Measurements from ENCODE around the gene GOLGA6L6. TPM values are rescaled to one million over a fixed set of nuclear protein-coding genes. Genes with fewer than 3 reads are reported as not detected.
A peak's percentile ranks its signal among the peaks of the same experiment; 100 is the strongest.
"Not testable (repeated sequence)": the region's sequence is repeated elsewhere in the genome, so short reads cannot be mapped to it uniquely, and the experiment has no call there.

The GOLGA6L6 gene, protein sequence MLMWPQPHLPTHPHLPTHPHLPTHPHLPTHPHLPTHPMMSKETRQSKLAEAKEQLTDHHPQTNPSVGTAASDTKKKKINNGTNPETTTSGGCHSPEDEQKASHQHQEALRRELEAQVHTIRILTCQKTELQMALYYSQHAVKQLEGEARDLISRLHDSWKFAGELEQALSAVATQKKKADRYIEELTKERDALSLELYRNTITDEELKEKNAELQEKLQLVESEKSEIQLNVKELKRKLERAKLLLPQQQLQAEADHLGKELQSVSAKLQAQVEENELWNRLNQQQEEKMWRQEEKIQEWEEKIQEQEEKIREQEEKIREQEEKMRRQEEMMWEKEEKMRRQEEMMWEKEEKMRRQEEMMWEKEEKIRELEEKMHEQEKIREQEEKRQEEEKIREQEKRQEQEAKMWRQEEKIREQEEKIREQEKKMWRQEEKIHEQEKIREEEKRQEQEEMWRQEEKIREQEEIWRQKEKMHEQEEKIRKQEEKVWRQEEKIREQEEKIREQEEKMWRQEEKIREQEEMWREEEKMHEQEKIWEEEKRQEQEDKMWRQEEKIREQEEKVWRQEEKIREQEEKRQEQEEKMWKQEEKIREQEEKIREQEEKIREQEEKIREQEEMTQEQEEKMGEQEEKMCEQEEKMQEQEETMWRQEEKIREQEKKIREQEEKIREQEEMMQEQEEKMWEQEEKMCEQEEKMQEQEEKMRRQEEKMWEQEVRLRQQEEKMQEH
- total RNA-seq, result not detected
- polyA plus RNA-seq, result not detected
- long read RNA-seq, donor 1, result 0 reads
- long read RNA-seq, donor 2, result 0 reads

DNA sequence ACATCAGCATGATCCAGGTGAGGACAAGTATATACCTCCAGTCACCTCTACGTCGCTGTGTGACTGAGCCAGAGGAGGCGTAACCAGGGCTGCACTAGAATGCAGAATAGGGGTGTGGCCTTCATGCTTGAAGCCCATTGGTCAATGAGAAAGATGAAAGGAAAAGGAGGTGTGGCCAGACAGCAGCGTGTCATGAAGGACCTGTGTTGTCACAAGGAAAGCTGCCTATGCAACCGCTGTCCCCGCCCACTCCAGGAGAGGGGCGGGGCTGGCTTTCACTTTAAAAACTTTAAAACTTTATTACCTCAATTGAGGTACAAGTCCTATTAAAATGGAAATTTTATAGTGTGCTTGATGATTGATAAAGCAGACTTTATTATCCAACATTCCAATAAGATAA, at the start of gene GOLGA6L6:
GOLGA6L6 (minus strand) TSS at position 101 of the 400 bp plus-strand sequence; CDS start at position 10, 91 bp downstream.
- H3K36me3 ChIP-seq (ENCODE audit: control insufficient read depth in 1 of 2, insufficient read depth in 2 of 2, low read length in 1 of 2); H3K27ac ChIP-seq (ENCODE audit: low read depth in 1 of 2, low read length in 2 of 2); H3K4me3 ChIP-seq (ENCODE audit: low read length in 2 of 2); H3K4me1 ChIP-seq (ENCODE audit: control insufficient read depth in 1 of 2, insufficient read depth in 2 of 2, low read length in 2 of 2); intact Hi-C loops (cut with DNase I); H3K27me3 ChIP-seq (ENCODE audit: control insufficient read depth in 1 of 2, insufficient read depth in 2 of 2, low read length in 1 of 2); ATAC-seq (ENCODE audit: low FRiP score); DNase-seq; H3K9me3 ChIP-seq (ENCODE audit: control insufficient read depth, low read length): not testable (repeated sequence)
- WGBS, 2 donors, result 83 to 88% methylated on average over 4 of the region's 7 CpGs

DNA sequence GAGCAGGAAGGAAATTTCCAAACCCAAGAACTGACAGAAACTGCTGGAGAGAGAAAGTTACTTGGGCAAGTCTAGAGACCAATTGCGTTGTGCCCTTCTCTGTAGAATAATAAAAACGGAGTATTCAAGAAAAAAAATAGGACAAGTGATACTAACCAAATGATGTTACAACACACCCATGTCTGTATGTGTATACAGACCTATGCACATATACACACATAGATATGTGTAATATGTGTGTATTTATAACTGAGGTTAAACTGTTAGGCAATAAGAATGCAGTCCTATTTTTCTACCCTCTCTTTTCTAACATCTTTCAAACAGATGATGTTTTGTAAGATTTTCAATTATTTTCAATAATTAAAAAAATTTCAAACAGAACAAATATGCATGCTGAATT, 48.5 kb upstream of the GOLGA6L6 start:
- DNase-seq; H3K4me3 ChIP-seq (ENCODE audit: low read length in 2 of 2); H3K27ac ChIP-seq (ENCODE audit: low read depth in 1 of 2, low read length in 2 of 2); H3K4me1 ChIP-seq (ENCODE audit: control insufficient read depth in 1 of 2, insufficient read depth in 2 of 2, low read length in 2 of 2); H3K9me3 ChIP-seq (ENCODE audit: control insufficient read depth, low read length); intact Hi-C loops (cut with DNase I); H3K36me3 ChIP-seq (ENCODE audit: control insufficient read depth in 1 of 2, insufficient read depth in 2 of 2, low read length in 1 of 2); ATAC-seq (ENCODE audit: low FRiP score); H3K27me3 ChIP-seq (ENCODE audit: control insufficient read depth in 1 of 2, insufficient read depth in 2 of 2, low read length in 1 of 2): not testable (repeated sequence)
- WGBS, 2 donors, result no CpG with 5 or more reads among the region's 2 CpGs

DNA sequence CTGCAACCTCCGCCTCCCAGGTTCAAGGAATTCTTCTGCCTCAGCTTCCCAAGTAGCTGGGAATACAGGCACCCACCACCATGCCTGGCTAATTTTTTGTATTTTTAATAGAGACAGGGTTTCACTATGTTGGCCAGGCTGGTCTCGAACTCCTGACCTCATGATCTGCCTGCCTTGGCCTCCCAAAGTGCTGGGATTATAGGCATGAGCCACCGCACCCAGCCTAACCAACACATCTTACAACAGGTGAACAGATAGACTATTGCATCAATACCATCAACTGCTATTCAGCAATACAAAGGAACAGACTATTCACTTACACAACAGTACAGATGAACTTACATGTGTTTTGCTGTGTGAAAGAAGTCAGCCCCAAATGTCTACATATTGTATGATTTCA, 45.2 kb upstream of the GOLGA6L6 start:
- H3K36me3 ChIP-seq (ENCODE audit: control insufficient read depth in 1 of 2, insufficient read depth in 2 of 2, low read length in 1 of 2); DNase-seq; H3K27ac ChIP-seq (ENCODE audit: low read depth in 1 of 2, low read length in 2 of 2); H3K4me1 ChIP-seq (ENCODE audit: control insufficient read depth in 1 of 2, insufficient read depth in 2 of 2, low read length in 2 of 2); ATAC-seq (ENCODE audit: low FRiP score); H3K9me3 ChIP-seq (ENCODE audit: control insufficient read depth, low read length); intact Hi-C loops (cut with DNase I); H3K4me3 ChIP-seq (ENCODE audit: low read length in 2 of 2); H3K27me3 ChIP-seq (ENCODE audit: control insufficient read depth in 1 of 2, insufficient read depth in 2 of 2, low read length in 1 of 2): not testable (repeated sequence)
- 64 to 78% methylated on average over 2 of the region's 3 CpGs for WGBS, 2 donors

DNA sequence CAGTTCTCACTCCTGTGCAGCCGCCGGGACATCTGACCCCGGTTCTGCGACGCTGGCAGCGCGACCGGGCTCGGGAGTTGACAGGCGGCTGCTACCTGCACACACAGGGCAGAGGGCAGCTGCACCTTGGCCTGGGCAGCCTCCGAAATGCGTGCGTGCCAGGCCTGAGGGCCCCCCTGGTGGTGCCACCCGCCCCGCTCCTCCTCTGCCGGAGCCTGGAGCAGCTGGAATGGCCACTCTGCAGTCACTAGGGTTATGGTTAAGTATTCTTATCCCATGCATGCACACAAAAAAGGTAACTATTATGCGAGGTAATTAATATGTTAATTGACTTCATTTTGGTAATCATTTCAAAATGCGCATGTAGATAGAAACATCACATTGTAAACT, 41.1 kb upstream of the GOLGA6L6 start:
- H3K4me3 ChIP-seq (ENCODE audit: low read length in 2 of 2); H3K27me3 ChIP-seq (ENCODE audit: control insufficient read depth in 1 of 2, insufficient read depth in 2 of 2, low read length in 1 of 2); ATAC-seq (ENCODE audit: low FRiP score); H3K36me3 ChIP-seq (ENCODE audit: control insufficient read depth in 1 of 2, insufficient read depth in 2 of 2, low read length in 1 of 2); intact Hi-C loops (cut with DNase I); H3K9me3 ChIP-seq (ENCODE audit: control insufficient read depth, low read length); H3K4me1 ChIP-seq (ENCODE audit: control insufficient read depth in 1 of 2, insufficient read depth in 2 of 2, low read length in 2 of 2); H3K27ac ChIP-seq (ENCODE audit: low read depth in 1 of 2, low read length in 2 of 2); DNase-seq: not testable (repeated sequence)
- WGBS, 2 donors, result 63 to 89% methylated on average over 7 to 9 of the region's 18 CpGs

DNA sequence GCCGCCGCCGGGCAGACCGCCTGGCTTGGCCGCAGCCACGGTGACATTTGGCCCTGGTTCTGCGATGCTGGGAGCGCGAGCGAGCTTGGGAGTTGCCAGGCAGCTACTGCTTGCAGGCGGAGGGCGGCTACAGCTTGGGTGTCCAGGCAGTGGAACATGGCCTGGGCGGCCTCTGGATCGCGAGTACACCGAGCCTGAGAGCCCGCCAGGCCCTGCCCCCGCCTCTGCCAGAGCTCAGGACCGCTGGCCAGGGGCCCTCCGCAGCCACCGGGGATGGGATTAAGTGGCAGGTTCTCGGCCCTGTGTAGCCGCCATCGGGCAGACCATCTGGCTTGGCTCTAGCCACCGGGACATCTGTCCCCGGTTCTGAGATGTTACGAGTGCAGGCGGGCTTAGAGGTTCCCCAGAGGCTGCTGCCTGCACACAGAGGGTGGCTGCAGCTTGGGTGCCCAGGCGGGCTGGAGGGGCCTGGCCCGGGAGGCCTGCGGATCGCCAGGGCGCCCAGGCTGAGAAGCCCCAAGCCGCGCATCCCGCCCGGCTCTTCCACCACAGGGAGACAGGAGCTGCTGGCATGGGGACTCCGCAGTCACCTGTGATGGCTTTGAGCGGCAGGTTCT, 40.6 kb upstream of the GOLGA6L6 start:
- H3K4me3 ChIP-seq (ENCODE audit: low read length in 2 of 2); H3K36me3 ChIP-seq (ENCODE audit: control insufficient read depth in 1 of 2, insufficient read depth in 2 of 2, low read length in 1 of 2); ATAC-seq (ENCODE audit: low FRiP score); H3K27me3 ChIP-seq (ENCODE audit: control insufficient read depth in 1 of 2, insufficient read depth in 2 of 2, low read length in 1 of 2); intact Hi-C loops (cut with DNase I); H3K27ac ChIP-seq (ENCODE audit: low read depth in 1 of 2, low read length in 2 of 2); H3K4me1 ChIP-seq (ENCODE audit: control insufficient read depth in 1 of 2, insufficient read depth in 2 of 2, low read length in 2 of 2); H3K9me3 ChIP-seq (ENCODE audit: control insufficient read depth, low read length); DNase-seq: not testable (repeated sequence)
- WGBS, 2 donors, result 52 to 85% methylated on average over 7 to 11 of the region's 39 CpGs

DNA sequence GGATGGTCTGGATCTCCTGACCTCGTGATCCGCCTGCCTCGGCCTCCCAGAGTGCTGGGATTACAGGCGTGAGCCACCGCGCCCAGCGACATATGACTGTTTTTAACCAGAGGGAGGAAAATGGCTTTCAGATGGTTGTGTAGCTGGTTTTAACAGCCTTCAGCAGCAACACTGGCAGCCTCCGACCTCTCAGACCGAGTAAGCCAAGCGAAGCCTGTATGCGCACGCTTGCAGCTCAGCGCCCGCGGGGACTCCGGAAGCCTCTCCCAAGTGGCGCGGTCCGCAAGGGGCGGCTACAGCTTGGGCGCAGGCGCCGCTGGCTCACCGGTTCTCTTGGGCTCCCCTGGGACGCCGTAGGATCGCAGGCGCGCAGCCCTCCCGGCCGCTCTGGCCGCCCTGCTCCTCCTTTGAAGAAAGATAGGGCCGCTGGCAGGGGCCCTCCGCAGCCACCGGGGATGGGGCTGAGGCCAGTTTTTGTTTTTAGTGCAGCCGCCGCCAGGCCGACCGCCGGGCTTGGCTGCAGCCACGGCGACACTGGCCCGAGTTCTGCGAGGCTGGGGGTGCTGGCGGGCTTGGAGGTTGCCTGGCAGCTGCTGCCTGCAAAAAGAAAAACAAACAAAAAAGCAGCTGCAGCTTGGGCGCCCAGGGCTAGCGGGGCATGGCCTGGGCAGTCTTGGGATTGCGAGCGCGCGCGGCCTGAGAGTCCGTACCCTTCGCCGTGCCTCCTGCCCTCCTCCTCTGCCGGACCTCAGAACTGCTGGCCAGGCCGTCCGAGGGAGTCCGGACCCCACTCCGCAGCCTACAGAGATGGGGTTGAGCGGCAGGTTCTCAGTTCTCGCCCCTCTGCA, 39.9 kb upstream of the GOLGA6L6 start:
- not testable (repeated sequence) for ATAC-seq (ENCODE audit: low FRiP score)

DNA sequence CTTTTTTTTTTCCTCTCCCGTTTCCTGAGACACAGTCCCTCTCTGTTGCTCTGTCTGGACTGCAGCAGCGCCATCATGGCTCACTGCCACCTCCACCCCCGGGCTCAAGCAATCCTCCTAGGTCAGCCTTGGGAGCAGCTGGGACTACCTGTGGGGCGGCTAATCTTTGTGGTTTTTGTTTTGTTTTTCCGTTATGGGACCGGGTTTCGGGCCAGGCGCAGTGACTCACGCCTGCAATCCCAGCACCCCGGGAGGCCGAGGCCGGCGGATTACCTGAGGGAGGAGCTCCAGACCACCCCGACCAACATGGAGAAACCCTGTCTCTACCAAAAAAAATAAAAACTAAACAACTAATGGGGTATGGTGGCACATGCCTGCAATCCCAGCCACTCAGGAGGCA, 38.1 kb upstream of the GOLGA6L6 start:
- H3K27ac ChIP-seq (ENCODE audit: low read depth in 1 of 2, low read length in 2 of 2); H3K27me3 ChIP-seq (ENCODE audit: control insufficient read depth in 1 of 2, insufficient read depth in 2 of 2, low read length in 1 of 2); intact Hi-C loops (cut with DNase I); H3K4me3 ChIP-seq (ENCODE audit: low read length in 2 of 2); H3K4me1 ChIP-seq (ENCODE audit: control insufficient read depth in 1 of 2, insufficient read depth in 2 of 2, low read length in 2 of 2); ATAC-seq (ENCODE audit: low FRiP score); H3K9me3 ChIP-seq (ENCODE audit: control insufficient read depth, low read length); DNase-seq; H3K36me3 ChIP-seq (ENCODE audit: control insufficient read depth in 1 of 2, insufficient read depth in 2 of 2, low read length in 1 of 2): not testable (repeated sequence)
- WGBS, 2 donors, result 88 to 91% methylated on average over 10 to 11 of the region's 14 CpGs

More for the DNA sequence above, 39.9 kb upstream of the GOLGA6L6 start:
- H3K27ac ChIP-seq (ENCODE audit: low read depth in 1 of 2, low read length in 2 of 2); H3K4me3 ChIP-seq (ENCODE audit: low read length in 2 of 2); intact Hi-C loops (cut with DNase I); H3K27me3 ChIP-seq (ENCODE audit: control insufficient read depth in 1 of 2, insufficient read depth in 2 of 2, low read length in 1 of 2); H3K4me1 ChIP-seq (ENCODE audit: control insufficient read depth in 1 of 2, insufficient read depth in 2 of 2, low read length in 2 of 2); H3K9me3 ChIP-seq (ENCODE audit: control insufficient read depth, low read length); H3K36me3 ChIP-seq (ENCODE audit: control insufficient read depth in 1 of 2, insufficient read depth in 2 of 2, low read length in 1 of 2): not testable (repeated sequence)
- DNase-seq, result peak; percentile 38 to 40
- WGBS, 2 donors, result 67 to 83% methylated on average over 10 to 19 of the region's 62 CpGs

DNA sequence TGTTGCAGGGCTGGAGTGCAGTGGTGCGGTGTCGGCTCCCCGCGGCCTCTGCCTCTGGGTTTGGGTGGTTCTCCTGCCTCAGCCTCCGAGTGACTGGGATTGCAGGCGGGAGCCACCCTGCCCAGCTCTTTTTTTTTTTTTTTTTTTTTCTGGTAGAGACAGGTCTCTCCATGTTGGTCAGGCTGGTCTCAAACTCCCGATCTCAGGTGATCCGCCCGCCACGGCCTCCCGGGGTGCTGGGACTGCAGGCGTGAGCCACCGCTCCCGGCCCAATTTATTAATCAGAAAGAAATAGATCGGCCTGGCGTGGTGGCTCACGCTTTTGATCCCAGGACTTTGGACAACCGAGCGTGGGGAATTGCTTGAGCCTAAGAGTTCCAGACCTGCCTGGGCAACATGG, 9.7 kb upstream of the GOLGA6L6 start:
- H3K36me3 ChIP-seq (ENCODE audit: control insufficient read depth in 1 of 2, insufficient read depth in 2 of 2, low read length in 1 of 2); H3K9me3 ChIP-seq (ENCODE audit: control insufficient read depth, low read length); H3K27ac ChIP-seq (ENCODE audit: low read depth in 1 of 2, low read length in 2 of 2); H3K4me3 ChIP-seq (ENCODE audit: low read length in 2 of 2); DNase-seq; H3K4me1 ChIP-seq (ENCODE audit: control insufficient read depth in 1 of 2, insufficient read depth in 2 of 2, low read length in 2 of 2); ATAC-seq (ENCODE audit: low FRiP score); H3K27me3 ChIP-seq (ENCODE audit: control insufficient read depth in 1 of 2, insufficient read depth in 2 of 2, low read length in 1 of 2); intact Hi-C loops (cut with DNase I): not testable (repeated sequence)
- 80 to 95% methylated on average over 2 to 7 of the region's 19 CpGs for WGBS, 2 donors
